ENCODE measurements around the gene F2R. TPM values are rescaled to one million over a fixed set of nuclear protein-coding genes. Genes with fewer than 3 reads are reported as not detected.
A peak's percentile ranks its signal among the peaks of the same experiment; 100 is the strongest.

Gene F2R
- total and polyA plus RNA-seq, 2 of the 8 experiments (the other 6 are each of a cell fraction or from before 2014, with no cell fraction given): 23.8 to 29.1 TPM

GRCh38 chr5:76715736-76716455 lies at the start of gene F2R (continued):
- TF ChIP-seq CHD7 (IDR thresholded peaks at IDR 0.05; ENCODE audit: insufficient replicate concordance, low read length) (no peak), RFX5 (IDR thresholded peaks at IDR 0.05; ENCODE audit: borderline replicate concordance, low read depth, low read length) (no peak), BCL11A (IDR thresholded peaks at IDR 0.05; ENCODE audit: low read depth in 2 of 2, low read length in 2 of 2) (no peak), TAF7 (optimal IDR thresholded peaks at IDR 0.05; ENCODE audit: borderline replicate concordance, low read depth, low read length) (peak; percentile 58), USF2 (IDR thresholded peaks at IDR 0.05; ENCODE audit: low read length) (no peak), SP4 (IDR thresholded peaks at IDR 0.05; ENCODE audit: low read length) (no peak), KDM1A (IDR thresholded peaks at IDR 0.05; ENCODE audit: borderline replicate concordance, low read length) (no peak), JUND (IDR thresholded peaks at IDR 0.05; ENCODE audit: low read length) (no peak), CBX8 (IDR thresholded peaks at IDR 0.05; ENCODE audit: borderline replicate concordance, low read depth, low read length) (no peak), KDM5A (IDR thresholded peaks at IDR 0.05; ENCODE audit: low read length) (no peak)

Measured in H1 (cell line).